DND-41 (cell line): ENCODE results near the gene STT3B.

Experiments
- CTCF ChIP-seq: IDR thresholded peaks from 2 replicates; pipeline ENCODE4 v1.5.1; 2012; ENCODE audit warnings: borderline replicate concordance, low read length, moderate library complexity, mild to moderate bottlenecking; ENCODE audit not compliant: poor library complexity, severe bottlenecking; ENCODE audit errors: extremely low read depth
- EZH2 ChIP-seq: IDR thresholded peaks from 3 replicates; pipeline ENCODE4 v1.6.1; 2012; ENCODE audit warnings: borderline replicate concordance, low read depth, mild to moderate bottlenecking, moderate library complexity, low read length, inconsistent platforms; ENCODE audit not compliant: severe bottlenecking

DNA sequence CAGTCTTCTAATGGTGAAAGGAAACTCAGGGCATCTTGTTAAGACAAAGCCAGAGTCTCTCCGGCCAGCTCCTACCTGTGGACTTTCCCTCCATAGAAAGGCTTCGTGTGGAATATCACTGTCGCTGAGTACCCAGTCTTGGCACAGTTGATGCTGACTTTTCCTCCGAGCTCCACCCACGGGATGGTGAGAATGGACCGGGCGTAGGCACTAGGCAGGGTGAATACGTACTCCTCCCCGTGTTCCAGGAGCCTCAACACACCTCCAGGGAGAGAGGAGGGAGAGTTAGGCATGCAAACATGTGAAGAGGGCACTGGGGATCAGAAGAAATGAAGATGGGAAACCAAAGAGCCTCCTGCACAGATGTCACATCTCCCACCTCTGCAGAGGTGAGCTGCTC lies 138.0 kb downstream of the STT3B start:
- TF ChIP-seq CTCF, result no peak
- no peak for TF ChIP-seq EZH2
